ENCODE data around the gene DCP1A.

The DCP1A gene

DNA sequence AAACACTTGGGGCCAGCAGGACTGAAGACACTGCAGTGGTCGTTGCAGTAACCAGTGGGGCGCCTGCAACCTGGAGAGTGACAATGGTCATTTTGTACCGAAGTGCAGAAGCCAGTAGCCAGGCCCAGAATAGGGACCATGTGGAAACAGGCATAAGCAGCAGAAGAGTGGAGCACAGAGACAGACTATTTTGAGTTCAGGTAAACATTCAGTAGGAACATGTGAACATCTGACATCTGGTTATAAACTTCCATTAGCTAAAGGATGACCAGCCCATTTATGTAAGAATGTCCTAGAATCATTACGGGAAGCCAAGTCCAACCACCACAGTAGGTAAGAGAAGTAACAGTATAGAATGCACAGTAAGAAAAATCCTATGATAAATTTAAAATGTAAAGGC is 59.1 kb downstream of the DCP1A start:
- DNase-seq = no peak
- peak overlapping the region; percentile 25 for H3K4ac ChIP-seq (ENCODE audit: low read depth, low read length)
- no peak overlapping the region for H4K5ac ChIP-seq (ENCODE audit: low read length)
- H3K56ac ChIP-seq (ENCODE audit: low read length) = no peak overlapping the region
- H3K27me3 ChIP-seq (ENCODE audit: insufficient read depth, low read length, poor library complexity) = no peaks in the 10 kb centered on the region
- no peak overlapping the region for H2BK5ac ChIP-seq (ENCODE audit: low read length)
- H3K23ac ChIP-seq (ENCODE audit: low read length) = no peak overlapping the region
- no peak overlapping the region for H3K18ac ChIP-seq (ENCODE audit: low read length)
- no CpG with 5 or more reads among the region's 4 CpGs for WGBS (ENCODE audit: extremely low coverage, insufficient coverage, low lambda C conversion rate)
- no peaks in the 10 kb centered on the region for H3K79me1 ChIP-seq (ENCODE audit: low read length)
- peak overlapping the region; percentile 56 for H3K27ac ChIP-seq (ENCODE audit: low read depth, low read length)
- no peak overlapping the region for H2BK15ac ChIP-seq (replicated peaks; ENCODE audit: low read depth)
- no peaks in the 10 kb centered on the region for H3K36me3 ChIP-seq (ENCODE audit: control insufficient read depth, insufficient read depth, low read length)
- H3K79me2 ChIP-seq (ENCODE audit: control insufficient read depth, insufficient read depth, low read length) = no peaks in the 10 kb centered on the region
- H3K4me1 ChIP-seq (ENCODE audit: control insufficient read depth, low read depth, low read length) = peaks cover 5% of the 10 kb centered on the region
- H3K9ac ChIP-seq (ENCODE audit: low read length) = no peak overlapping the region
- no peak overlapping the region for H3K4me3 ChIP-seq (ENCODE audit: low read length)
- no peak overlapping the region for H4K8ac ChIP-seq (ENCODE audit: low read depth, low read length)
- H3K4me2 ChIP-seq (ENCODE audit: low read length) = no peak overlapping the region
- H2BK120ac ChIP-seq (ENCODE audit: low read depth, low read length) = no peak overlapping the region
- no peak overlapping the region for H2AK5ac ChIP-seq (ENCODE audit: low read length)

DNA sequence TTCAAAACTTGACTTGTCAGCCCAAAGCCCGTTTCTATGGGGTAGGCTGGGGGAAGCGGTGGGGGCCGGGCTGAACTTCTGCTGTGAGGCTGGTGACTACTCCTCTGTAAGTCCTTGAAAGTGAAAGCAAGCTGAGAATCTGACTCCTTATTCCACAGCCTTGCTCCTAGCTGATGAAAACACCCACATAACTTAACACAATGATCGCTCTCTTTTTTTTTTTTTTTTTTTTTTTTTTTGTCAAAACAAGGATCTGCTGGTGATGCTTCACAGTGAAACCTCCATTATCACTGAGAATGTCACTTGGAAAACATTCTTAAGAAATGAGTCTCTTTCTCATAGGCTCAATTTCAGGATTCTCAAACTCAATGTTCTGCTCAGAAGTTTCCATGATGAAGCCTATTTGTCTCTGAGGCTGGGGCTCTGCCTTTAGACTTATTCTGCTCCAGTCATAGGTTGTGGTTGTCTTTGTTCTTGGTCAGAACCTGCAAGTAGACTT is 60.2 kb downstream of the DCP1A start:
- no peak overlapping the region for H2BK120ac ChIP-seq (ENCODE audit: low read depth, low read length)
- H3K79me2 ChIP-seq (ENCODE audit: control insufficient read depth, insufficient read depth, low read length) = no peaks in the 10 kb centered on the region
- H3K56ac ChIP-seq (ENCODE audit: low read length) = peak overlapping the region; percentile 18
- H3K4me1 ChIP-seq (ENCODE audit: control insufficient read depth, low read depth, low read length) = peaks cover 5% of the 10 kb centered on the region
- no peak overlapping the region for H3K23ac ChIP-seq (ENCODE audit: low read length)
- no peak overlapping the region for H4K5ac ChIP-seq (ENCODE audit: low read length)
- peak overlapping the region; percentile 8 for H3K4ac ChIP-seq (ENCODE audit: low read depth, low read length)
- no peaks in the 10 kb centered on the region for H3K36me3 ChIP-seq (ENCODE audit: control insufficient read depth, insufficient read depth, low read length)
- H3K27ac ChIP-seq (ENCODE audit: low read depth, low read length) = peak overlapping the region; percentile 26
- no peak overlapping the region for H3K4me2 ChIP-seq (ENCODE audit: low read length)
- no peak overlapping the region for H3K18ac ChIP-seq (ENCODE audit: low read length)
- no peak overlapping the region for H3K9ac ChIP-seq (ENCODE audit: low read length)
- H2BK5ac ChIP-seq (ENCODE audit: low read length) = no peak overlapping the region
- H3K27me3 ChIP-seq (ENCODE audit: insufficient read depth, low read length, poor library complexity) = no peaks in the 10 kb centered on the region
- H3K4me3 ChIP-seq (ENCODE audit: low read length) = no peak overlapping the region
- no CpG with 5 or more reads among the region's 4 CpGs for WGBS (ENCODE audit: extremely low coverage, insufficient coverage, low lambda C conversion rate)
- no peak overlapping the region for H4K8ac ChIP-seq (ENCODE audit: low read depth, low read length)
- H2AK5ac ChIP-seq (ENCODE audit: low read length) = no peak overlapping the region
- H2BK15ac ChIP-seq (replicated peaks; ENCODE audit: low read depth) = no peak overlapping the region
- DNase-seq = peak; percentile 84
- H3K79me1 ChIP-seq (ENCODE audit: low read length) = no peaks in the 10 kb centered on the region

GRCh38 chr3:53286727-53287126 is 60.6 kb downstream of the DCP1A start:
- H3K4ac ChIP-seq (ENCODE audit: low read depth, low read length) = no peak overlapping the region
- no peak overlapping the region for H3K18ac ChIP-seq (ENCODE audit: low read length)
- no peak overlapping the region for H3K9ac ChIP-seq (ENCODE audit: low read length)
- no peaks in the 10 kb centered on the region for H3K36me3 ChIP-seq (ENCODE audit: control insufficient read depth, insufficient read depth, low read length)
- H2AK5ac ChIP-seq (ENCODE audit: low read length) = no peak overlapping the region
- H2BK120ac ChIP-seq (ENCODE audit: low read depth, low read length) = no peak overlapping the region
- H3K56ac ChIP-seq (ENCODE audit: low read length) = no peak overlapping the region
- no peak overlapping the region for H3K4me3 ChIP-seq (ENCODE audit: low read length)
- no peak overlapping the region for H4K8ac ChIP-seq (ENCODE audit: low read depth, low read length)
- no peak overlapping the region for H2BK15ac ChIP-seq (replicated peaks; ENCODE audit: low read depth)
- WGBS (ENCODE audit: extremely low coverage, insufficient coverage, low lambda C conversion rate) = no CpG with 5 or more reads among the region's 1 CpG
- H4K5ac ChIP-seq (ENCODE audit: low read length) = no peak overlapping the region
- no peak overlapping the region for H2BK5ac ChIP-seq (ENCODE audit: low read length)
- peak overlapping the region; percentile 26 for H3K27ac ChIP-seq (ENCODE audit: low read depth, low read length)
- DNase-seq = peak; percentile 76
- peaks cover 5% of the 10 kb centered on the region for H3K4me1 ChIP-seq (ENCODE audit: control insufficient read depth, low read depth, low read length)
- H3K4me2 ChIP-seq (ENCODE audit: low read length) = no peak overlapping the region
- no peaks in the 10 kb centered on the region for H3K79me1 ChIP-seq (ENCODE audit: low read length)
- no peaks in the 10 kb centered on the region for H3K27me3 ChIP-seq (ENCODE audit: insufficient read depth, low read length, poor library complexity)
- H3K23ac ChIP-seq (ENCODE audit: low read length) = no peak overlapping the region
- no peaks in the 10 kb centered on the region for H3K79me2 ChIP-seq (ENCODE audit: control insufficient read depth, insufficient read depth, low read length)

- Histone ChIP-seq H4K5ac (ENCODE audit: low read length) (no peak overlapping the region), H3K4me1 (ENCODE audit: control insufficient read depth, low read depth, low read length) (peaks cover 2% of the 10 kb centered on the region), H3K56ac (ENCODE audit: low read length) (no peak overlapping the region), H3K18ac (ENCODE audit: low read length) (no peak overlapping the region), H3K27ac (ENCODE audit: low read depth, low read length) (no peak overlapping the region), H3K27me3 (ENCODE audit: insufficient read depth, low read length, poor library complexity) (no peaks in the 10 kb centered on the region), H3K23ac (ENCODE audit: low read length) (no peak overlapping the region), H2BK5ac (ENCODE audit: low read length) (no peak overlapping the region), H4K8ac (ENCODE audit: low read depth, low read length) (no peak overlapping the region), H2BK120ac (ENCODE audit: low read depth, low read length) (no peak overlapping the region), H2BK15ac (replicated peaks; ENCODE audit: low read depth) (no peak overlapping the region), H3K4me3 (ENCODE audit: low read length) (no peak overlapping the region), H3K9ac (ENCODE audit: low read length) (no peak overlapping the region), H3K79me2 (ENCODE audit: control insufficient read depth, insufficient read depth, low read length) (no peaks in the 10 kb centered on the region), H3K4me2 (ENCODE audit: low read length) (no peak overlapping the region), H3K79me1 (ENCODE audit: low read length) (no peaks in the 10 kb centered on the region), H2AK5ac (ENCODE audit: low read length) (no peak overlapping the region), H3K36me3 (ENCODE audit: control insufficient read depth, insufficient read depth, low read length) (no peaks in the 10 kb centered on the region), H3K4ac (ENCODE audit: low read depth, low read length) (no peak overlapping the region)
- no CpG with 5 or more reads among the region's 8 CpGs for WGBS (ENCODE audit: extremely low coverage, insufficient coverage, low lambda C conversion rate)
- no peak for DNase-seq
Observed at GRCh38 chr3:53282581-53282980, 64.8 kb downstream of the DCP1A start.

DNA sequence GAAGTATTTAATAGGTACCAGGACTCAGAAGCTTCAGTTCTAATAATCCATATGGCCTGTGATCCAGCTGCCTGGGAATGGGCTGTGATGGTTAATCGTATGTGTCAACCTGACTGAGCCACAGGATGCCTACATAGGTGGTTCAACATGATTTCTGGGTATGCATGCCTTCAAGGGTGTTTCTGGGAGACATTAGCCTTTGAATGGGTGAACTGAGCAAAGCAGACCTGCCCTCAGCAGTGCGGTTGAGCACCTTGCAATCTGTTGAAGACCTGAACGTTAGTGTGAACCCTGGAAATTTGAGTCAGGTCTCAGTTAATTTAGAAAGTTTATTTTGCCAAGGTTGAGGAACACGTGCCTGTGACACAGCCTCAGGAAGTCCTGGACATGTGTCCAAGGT is 68.7 kb downstream of the DCP1A start:
- Histone ChIP-seq H3K27me3 (ENCODE audit: insufficient read depth, low read length, poor library complexity) (no peaks in the 10 kb centered on the region), H3K4me2 (ENCODE audit: low read length) (no peak overlapping the region), H3K23ac (ENCODE audit: low read length) (no peak overlapping the region), H3K9ac (ENCODE audit: low read length) (no peak overlapping the region), H2BK5ac (ENCODE audit: low read length) (no peak overlapping the region), H3K4me3 (ENCODE audit: low read length) (no peak overlapping the region), H2AK5ac (ENCODE audit: low read length) (no peak overlapping the region), H3K79me1 (ENCODE audit: low read length) (no peaks in the 10 kb centered on the region), H3K4me1 (ENCODE audit: control insufficient read depth, low read depth, low read length) (no peaks in the 10 kb centered on the region), H3K4ac (ENCODE audit: low read depth, low read length) (no peak overlapping the region), H3K36me3 (ENCODE audit: control insufficient read depth, insufficient read depth, low read length) (no peaks in the 10 kb centered on the region), H3K27ac (ENCODE audit: low read depth, low read length) (no peak overlapping the region), H2BK15ac (replicated peaks; ENCODE audit: low read depth) (no peak overlapping the region), H3K79me2 (ENCODE audit: control insufficient read depth, insufficient read depth, low read length) (no peaks in the 10 kb centered on the region), H4K8ac (ENCODE audit: low read depth, low read length) (no peak overlapping the region), H3K18ac (ENCODE audit: low read length) (no peak overlapping the region), H3K56ac (ENCODE audit: low read length) (no peak overlapping the region), H4K5ac (ENCODE audit: low read length) (no peak overlapping the region), H2BK120ac (ENCODE audit: low read depth, low read length) (no peak overlapping the region)
- WGBS (ENCODE audit: extremely low coverage, insufficient coverage, low lambda C conversion rate) = no CpG with 5 or more reads among the region's 4 CpGs
- no peak for DNase-seq

GRCh38 chr3:53274938-53275605 is 72.3 kb downstream of the DCP1A start:
- Histone ChIP-seq H3K27me3 (ENCODE audit: insufficient read depth, low read length, poor library complexity) (no peaks in the 10 kb centered on the region), H3K79me2 (ENCODE audit: control insufficient read depth, insufficient read depth, low read length) (no peaks in the 10 kb centered on the region), H3K56ac (ENCODE audit: low read length) (no peak overlapping the region), H3K18ac (ENCODE audit: low read length) (no peak overlapping the region), H3K36me3 (ENCODE audit: control insufficient read depth, insufficient read depth, low read length) (no peaks in the 10 kb centered on the region), H3K79me1 (ENCODE audit: low read length) (no peaks in the 10 kb centered on the region), H4K5ac (ENCODE audit: low read length) (no peak overlapping the region), H2BK5ac (ENCODE audit: low read length) (no peak overlapping the region), H2BK15ac (replicated peaks; ENCODE audit: low read depth) (no peak overlapping the region), H2BK120ac (ENCODE audit: low read depth, low read length) (no peak overlapping the region), H3K23ac (ENCODE audit: low read length) (no peak overlapping the region), H4K8ac (ENCODE audit: low read depth, low read length) (no peak overlapping the region), H3K4me2 (ENCODE audit: low read length) (no peak overlapping the region), H2AK5ac (ENCODE audit: low read length) (no peak overlapping the region), H3K27ac (ENCODE audit: low read depth, low read length) (no peak overlapping the region), H3K4me3 (ENCODE audit: low read length) (no peak overlapping the region), H3K9ac (ENCODE audit: low read length) (no peak overlapping the region), H3K4me1 (ENCODE audit: control insufficient read depth, low read depth, low read length) (no peaks in the 10 kb centered on the region), H3K4ac (ENCODE audit: low read depth, low read length) (no peak overlapping the region)
- DNase-seq = peak; percentile 59
- WGBS (ENCODE audit: extremely low coverage, insufficient coverage, low lambda C conversion rate) = no CpG with 5 or more reads among the region's 5 CpGs

All from mesendoderm (in vitro differentiated cells).